Measurements from ENCODE around the gene SCN2B.

GRCh38 chr11:118145285-118146227 lies 30.9 kb downstream of the SCN2B start:
- TF ChIP-seq POLR2A (IDR thresholded peaks at IDR 0.05; ENCODE audit: low read length) (no peak), GATA1 (IDR thresholded peaks at IDR 0.05; ENCODE audit: low read depth, low read length) (no peak)
